Trophoblast cell (in vitro differentiated cells and primary cell): ENCODE results near the gene GSTA5. TPM values are rescaled to one million over a fixed set of nuclear protein-coding genes. Genes with fewer than 3 reads are reported as not detected.

Experiments used
- DNase-seq, 2 donors: peaks; one replicate each; pipeline ENCODE4 v3.0.0-alpha.2; 2016
- H2AFZ ChIP-seq: 2 replicates; pipeline ENCODE4 v1.6.1; 2013; ENCODE audit warnings: low read length, moderate library complexity, mild to moderate bottlenecking; ENCODE audit not compliant: insufficient read depth, poor library complexity
- H2AK5ac ChIP-seq: 2 replicates; pipeline ENCODE4 v1.6.1; 2013; ENCODE audit warnings: mild to moderate bottlenecking, low read length
- H2BK120ac ChIP-seq: 2 replicates; pipeline ENCODE4 v1.6.1; 2013; ENCODE audit warnings: low read length, mild to moderate bottlenecking, moderate library complexity; ENCODE audit not compliant: insufficient read depth, poor library complexity
- H2BK12ac ChIP-seq: 2 replicates; pipeline ENCODE4 v1.6.1; 2013; ENCODE audit warnings: mild to moderate bottlenecking, low read length, moderate library complexity
- H2BK5ac ChIP-seq: 2 replicates; pipeline ENCODE4 v1.6.1; 2013; ENCODE audit warnings: low read length, low read depth, moderate library complexity, mild to moderate bottlenecking; ENCODE audit not compliant: poor library complexity
- H3K14ac ChIP-seq: 2 replicates; pipeline ENCODE4 v1.6.1; 2013; ENCODE audit warnings: mild to moderate bottlenecking, low read length
- H3K18ac ChIP-seq: 2 replicates; pipeline ENCODE4 v1.6.1; 2013; ENCODE audit warnings: mild to moderate bottlenecking, low read length
- H3K23ac ChIP-seq: 2 replicates; pipeline ENCODE4 v1.6.1; 2013; ENCODE audit warnings: low read length
- H3K27ac ChIP-seq: 2 replicates; pipeline ENCODE4 v1.5.1; 2013; ENCODE audit warnings: low read depth, mild to moderate bottlenecking, inconsistent platforms, low read length, moderate library complexity
- H3K27me3 ChIP-seq: 2 replicates; pipeline ENCODE4 v1.6.1; 2013; ENCODE audit warnings: inconsistent platforms, mild to moderate bottlenecking, low read length, moderate library complexity; ENCODE audit not compliant: insufficient read depth
- H3K36me3 ChIP-seq, 2 experiments: 1 replicate in 1 of 2; 2 replicates in 1 of 2; pipeline ENCODE4 v1.6.1; 2013; ENCODE audit warnings: low read length in 2 of 2, mild to moderate bottlenecking in 2 of 2, moderate library complexity in 1 of 2; ENCODE audit not compliant: insufficient read depth in 2 of 2, control insufficient read depth in 1 of 2
- H3K4ac ChIP-seq: 2 replicates; pipeline ENCODE4 v1.6.1; 2013; ENCODE audit warnings: low read depth, mild to moderate bottlenecking, low read length, moderate library complexity
- H3K4me1 ChIP-seq, 2 experiments: 1 replicate in 1 of 2; 2 replicates in 1 of 2; pipeline ENCODE4 v1.6.1; 2013; ENCODE audit warnings: low read length in 2 of 2, mild to moderate bottlenecking in 2 of 2, moderate library complexity in 1 of 2; ENCODE audit not compliant: insufficient read depth in 2 of 2, control insufficient read depth in 1 of 2
- H3K4me2 ChIP-seq: 2 replicates; pipeline ENCODE4 v1.6.1; 2013; ENCODE audit warnings: inconsistent platforms, mild to moderate bottlenecking, low read length, moderate library complexity
- H3K4me3 ChIP-seq: 2 replicates; pipeline ENCODE4 v1.5.1; 2013; ENCODE audit warnings: mild to moderate bottlenecking, low read depth, low read length, inconsistent platforms
- H3K79me1 ChIP-seq: one replicate; pipeline ENCODE4 v1.6.1; 2013; ENCODE audit warnings: low read length
- H3K79me2 ChIP-seq: 2 replicates; pipeline ENCODE4 v1.6.1; 2013; ENCODE audit warnings: low read length, mild to moderate bottlenecking; ENCODE audit not compliant: control insufficient read depth, insufficient read depth, poor library complexity
- H3K9ac ChIP-seq: 2 replicates; pipeline ENCODE4 v1.6.1; 2013; ENCODE audit warnings: mild to moderate bottlenecking, low read length
- H3K9me3 ChIP-seq: 2 replicates; pipeline ENCODE4 v1.6.1; 2013; ENCODE audit warnings: low read depth, mild to moderate bottlenecking, control low read depth, inconsistent platforms, low read length; ENCODE audit not compliant: insufficient read depth
- H4K12ac ChIP-seq: 2 replicates; pipeline ENCODE4 v1.6.1; 2013; ENCODE audit warnings: low read depth, mild to moderate bottlenecking, low read length, moderate library complexity
- H4K8ac ChIP-seq: 2 replicates; pipeline ENCODE4 v1.6.1; 2013; ENCODE audit warnings: low read depth, mild to moderate bottlenecking, low read length, moderate library complexity
- H4K91ac ChIP-seq: one replicate; pipeline ENCODE4 v1.6.1; 2013; ENCODE audit warnings: low read depth, mild to moderate bottlenecking, low read length, moderate library complexity
- WGBS: extraction: QIAGEN DNeasy Blood & Tissue Kit; methylation state at CpG from one replicate; pipeline ENCODE4 v1.1.7; 2013; ENCODE audit warnings: missing lambda C conversion rate; ENCODE audit not compliant: insufficient read length, insufficient coverage; ENCODE audit errors: extremely low coverage; 5-methylcytosine and 5-hydroxymethylcytosine counted together
- polyA plus RNA-seq: library from polyadenylated mRNA; stranded (reverse); fragments of 200-250 nt; gene quantifications from 2 replicates; pipeline ENCODE4 v1.2.3, GENCODE V29; 2013

GSTA5 gene
- polyA plus RNA-seq = not detected in 2 replicates

DNA sequence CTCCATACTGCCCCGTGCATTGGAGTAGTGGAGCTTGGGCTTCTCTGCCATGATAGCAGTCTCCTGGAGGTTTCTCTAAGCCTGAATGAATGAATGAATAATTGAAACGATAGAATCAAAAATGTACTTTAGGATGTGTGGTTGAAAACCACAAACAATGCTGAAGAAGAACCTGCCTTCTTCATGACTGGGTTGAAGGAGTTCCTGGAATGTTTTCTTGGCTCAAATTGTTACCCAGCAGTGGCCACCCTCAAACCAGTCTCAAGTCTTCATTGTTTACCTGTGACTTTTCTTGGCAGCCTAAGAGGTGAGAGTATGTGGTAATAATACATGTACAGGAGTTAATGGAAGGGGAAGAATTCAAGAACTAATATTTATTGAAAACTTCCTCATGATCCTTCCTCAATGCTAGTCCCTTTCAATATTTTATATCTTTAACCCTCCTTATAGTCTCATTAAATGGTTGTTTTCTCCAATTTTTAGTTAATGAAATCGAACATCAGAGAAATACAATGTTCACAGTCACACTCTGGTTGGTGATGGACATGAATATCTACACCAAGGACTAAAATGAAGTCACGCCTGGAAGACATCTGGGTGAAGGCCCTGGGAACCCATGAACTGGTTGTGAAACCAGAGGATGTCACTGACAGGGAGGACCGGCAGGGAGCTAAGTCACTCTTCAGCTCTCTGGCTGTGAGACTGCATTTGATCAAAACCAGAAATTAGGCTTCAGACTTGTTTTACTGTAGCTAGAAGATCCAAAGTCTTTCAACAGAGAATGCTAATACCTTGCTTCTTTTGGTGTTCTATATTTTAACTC, at the start of gene GSTA5:
Gene GSTA5 (minus strand): TSS at position 51 of the 823 bp plus-strand sequence.
- no peak for DNase-seq
- Histone ChIP-seq H3K4ac (no peak within 1 kb of the TSS), H3K14ac (no peak within 1 kb of the TSS), H4K91ac (no peak within 1 kb of the TSS), H2BK12ac (no peak within 1 kb of the TSS), H2AK5ac (no peak within 1 kb of the TSS), H3K18ac (no peak within 1 kb of the TSS), H3K27ac (no peak within 1 kb of the TSS), H2BK120ac (no peak within 1 kb of the TSS), H2AFZ (no peak within 1 kb of the TSS), H3K4me1 (peaks cover 0 to 3% of the 10 kb centered on the region in 2 experiments), H3K79me1 (no peaks in the 10 kb centered on the region), H3K9me3 (no peaks in the 10 kb centered on the region), H3K23ac (no peak within 1 kb of the TSS), H3K36me3 (no peaks in the 10 kb centered on the region), H3K4me3 (no peak within 1 kb of the TSS), H3K27me3 (no peaks in the 10 kb centered on the region), H3K79me2 (no peaks in the 10 kb centered on the region), H4K8ac (no peak within 1 kb of the TSS), H4K12ac (no peak within 1 kb of the TSS), H3K9ac (no peak within 1 kb of the TSS), H2BK5ac (no peak within 1 kb of the TSS), H3K4me2 (no peak within 1 kb of the TSS)
- WGBS = no CpG with 5 or more reads among the region's 5 CpGs

DNA sequence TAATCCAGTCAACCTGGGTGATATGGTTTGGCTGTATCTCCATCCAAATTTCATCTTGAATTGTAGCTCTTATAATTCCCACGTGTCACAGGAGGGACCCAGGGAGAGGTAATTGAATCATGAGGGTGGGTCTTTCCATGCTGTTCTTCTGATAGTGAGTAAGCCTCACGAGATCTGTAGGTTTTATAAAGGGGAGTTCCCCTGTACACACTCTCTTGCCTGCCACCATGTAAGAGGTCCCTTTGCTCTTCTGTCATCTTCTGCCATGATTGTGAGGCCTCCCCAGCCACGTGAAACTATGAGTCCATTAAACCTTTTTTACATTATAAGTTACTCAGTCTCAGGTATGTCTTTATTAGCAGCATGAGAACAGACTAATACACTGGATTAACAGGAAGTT, 49.4 kb upstream of the GSTA5 start:
- Histone ChIP-seq H3K23ac (no peak overlapping the region), H3K4ac (no peak overlapping the region), H2BK12ac (no peak overlapping the region), H2AFZ (no peak overlapping the region), H3K79me1 (peaks cover 1% of the 10 kb centered on the region), H2AK5ac (no peak overlapping the region), H4K91ac (no peak overlapping the region), H4K12ac (no peak overlapping the region), H3K4me1 (peaks cover 4 to 5% of the 10 kb centered on the region in 2 experiments), H3K79me2 (no peaks in the 10 kb centered on the region), H3K36me3 (no peaks in the 10 kb centered on the region), H2BK120ac (no peak overlapping the region), H3K9me3 (no peaks in the 10 kb centered on the region), H3K27ac (no peak overlapping the region), H3K14ac (no peak overlapping the region), H2BK5ac (no peak overlapping the region), H3K9ac (no peak overlapping the region), H3K4me3 (no peak overlapping the region), H3K27me3 (no peaks in the 10 kb centered on the region), H4K8ac (no peak overlapping the region), H3K18ac (no peak overlapping the region), H3K4me2 (no peak overlapping the region)
- no peak for DNase-seq
- no CpG with 5 or more reads among the region's 3 CpGs for WGBS

DNA sequence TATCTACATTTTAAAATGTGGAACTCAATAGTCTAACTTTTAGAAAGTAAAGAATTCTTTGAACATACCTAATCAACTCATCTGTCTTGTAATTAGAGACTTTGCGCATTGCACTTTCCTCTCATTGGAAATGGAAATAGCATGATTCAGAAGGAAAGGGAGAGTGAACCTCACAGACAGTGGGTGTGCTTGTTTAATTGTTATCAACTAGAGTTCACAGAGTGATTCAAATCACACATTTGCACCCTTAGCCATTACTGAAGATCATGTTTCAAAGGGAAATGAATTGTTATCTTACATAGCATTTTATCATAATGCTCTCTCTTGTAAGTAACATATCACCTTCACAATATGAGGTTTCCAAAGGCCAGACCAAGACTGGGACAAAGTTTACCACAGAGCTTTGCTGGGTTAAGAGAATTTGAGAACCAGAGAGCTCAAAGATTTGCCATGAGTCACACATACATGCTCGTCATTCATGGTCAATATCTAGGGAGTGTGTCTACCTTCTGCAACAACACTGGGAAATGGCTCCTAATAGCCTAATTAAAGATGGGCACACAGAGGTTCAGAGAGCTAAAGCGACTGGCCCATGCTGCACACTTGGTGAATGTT, 47.4 kb upstream of the GSTA5 start:
- Histone ChIP-seq H3K23ac (no peak overlapping the region), H3K36me3 (no peaks in the 10 kb centered on the region), H3K27me3 (no peaks in the 10 kb centered on the region), H3K27ac (no peak overlapping the region), H2BK5ac (no peak overlapping the region), H3K14ac (no peak overlapping the region), H3K4ac (no peak overlapping the region), H4K8ac (no peak overlapping the region), H3K4me2 (no peak overlapping the region), H3K9ac (no peak overlapping the region), H3K18ac (no peak overlapping the region), H3K4me3 (no peak overlapping the region), H2BK120ac (no peak overlapping the region), H3K4me1 (no peaks in the 10 kb centered on the region), H3K9me3 (no peaks in the 10 kb centered on the region), H3K79me2 (no peaks in the 10 kb centered on the region), H4K91ac (no peak overlapping the region), H2AFZ (no peak overlapping the region), H2AK5ac (no peak overlapping the region), H2BK12ac (no peak overlapping the region), H4K12ac (no peak overlapping the region), H3K79me1 (no peaks in the 10 kb centered on the region)
- peak in 1 of 2 donors; percentile 32 for DNase-seq
- WGBS = no CpG with 5 or more reads among the region's 3 CpGs

DNA sequence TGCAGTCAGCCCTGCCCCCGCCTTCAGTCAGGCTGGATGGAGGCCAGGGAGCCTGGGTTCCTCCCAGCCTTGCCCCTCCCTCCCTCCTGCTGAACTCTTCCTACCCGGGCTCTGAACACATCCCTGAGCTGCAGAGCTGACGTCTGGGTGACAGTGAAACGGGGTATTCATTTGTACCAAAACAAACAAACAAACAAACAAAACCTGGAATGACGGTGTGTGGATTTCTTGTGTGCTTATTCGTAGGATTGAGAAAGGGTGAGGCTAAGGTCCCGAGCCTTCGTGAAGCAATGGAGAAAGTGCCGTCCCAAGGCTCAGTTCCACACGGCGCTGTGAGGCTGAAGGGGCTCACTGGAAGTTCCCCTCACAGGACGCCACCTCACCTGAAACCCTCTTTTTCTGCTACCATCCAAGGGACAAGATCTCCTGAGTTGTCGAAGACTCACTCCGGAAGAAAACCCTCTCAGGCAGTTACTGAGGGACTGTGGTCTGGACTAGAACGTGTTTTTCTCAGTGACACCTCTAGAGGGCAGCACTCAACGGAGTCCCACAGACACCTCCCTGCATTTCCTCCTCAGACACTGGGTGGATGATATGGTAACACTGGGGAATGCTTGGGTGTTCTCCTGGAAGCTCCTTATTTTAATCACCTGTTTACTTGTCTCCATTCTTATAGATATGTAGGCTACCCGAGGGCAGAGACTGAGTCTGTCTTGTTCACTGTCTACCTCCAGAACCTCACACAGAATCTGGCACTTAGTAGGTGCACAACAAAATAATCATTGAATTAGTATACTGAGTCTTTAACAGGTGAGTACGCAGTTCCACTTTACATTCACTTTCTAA, 41.6 kb upstream of the GSTA5 start:
- no CpG with 5 or more reads among the region's 18 CpGs for WGBS
- no peak overlapping the region for H3K4ac ChIP-seq
- no peaks in the 10 kb centered on the region for H3K79me2 ChIP-seq

More for the DNA sequence above, 41.6 kb upstream of the GSTA5 start:
- H2BK12ac ChIP-seq = peak overlapping the region; percentile 50
- H3K23ac ChIP-seq = no peak overlapping the region
- H2AFZ ChIP-seq = peak overlapping the region; percentile 34
- no peak overlapping the region for H3K14ac ChIP-seq
- H2AK5ac ChIP-seq = peak overlapping the region; percentile 82
- no peaks in the 10 kb centered on the region for H3K36me3 ChIP-seq
- H3K79me1 ChIP-seq = peaks cover 2% of the 10 kb centered on the region
- H2BK5ac ChIP-seq = no peak overlapping the region
- peak overlapping the region; percentile 78 for H3K9ac ChIP-seq
- no peaks in the 10 kb centered on the region for H3K27me3 ChIP-seq
- H3K27ac ChIP-seq = no peak overlapping the region
- H3K4me2 ChIP-seq = peak overlapping the region; percentile 73
- DNase-seq = peak; percentile 76 to 89
- H4K12ac ChIP-seq = peak overlapping the region; percentile 17
- no peak overlapping the region for H2BK120ac ChIP-seq
- H3K4me1 ChIP-seq = peaks cover 0 to 2% of the 10 kb centered on the region in 2 experiments
- no peaks in the 10 kb centered on the region for H3K9me3 ChIP-seq
- H3K4me3 ChIP-seq = peak overlapping the region; percentile 58
- peak overlapping the region; percentile 71 for H4K8ac ChIP-seq
- H3K18ac ChIP-seq = no peak overlapping the region
- H4K91ac ChIP-seq = peak overlapping the region; percentile 22
